Measurements from ENCODE around the gene PARK7. TPM values are rescaled to one million over a fixed set of nuclear protein-coding genes. Genes with fewer than 3 reads are reported as not detected.

PARK7 gene
- total RNA-seq, 1 experiment from 2014 or later = 297 TPM

DNA sequence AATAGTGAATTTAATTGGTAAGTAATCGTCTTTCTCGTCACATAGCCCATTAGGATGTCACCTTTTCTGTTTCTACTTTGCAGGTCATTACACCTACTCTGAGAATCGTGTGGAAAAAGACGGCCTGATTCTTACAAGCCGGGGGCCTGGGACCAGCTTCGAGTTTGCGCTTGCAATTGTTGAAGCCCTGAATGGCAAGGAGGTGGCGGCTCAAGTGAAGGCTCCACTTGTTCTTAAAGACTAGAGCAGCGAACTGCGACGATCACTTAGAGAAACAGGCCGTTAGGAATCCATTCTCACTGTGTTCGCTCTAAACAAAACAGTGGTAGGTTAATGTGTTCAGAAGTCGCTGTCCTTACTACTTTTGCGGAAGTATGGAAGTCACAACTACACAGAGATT lies 23.3 kb downstream of the PARK7 start:
- no peak for DNase-seq (ENCODE audit: low read depth)

- DNase-seq (ENCODE audit: low read depth) = no peak
These were observed 24.5 kb downstream of the PARK7 start for GRCh38 chr1:7985851-7986612.

- no peak for DNase-seq (ENCODE audit: low read depth)
These were observed 26.0 kb downstream of the PARK7 start for GRCh38 chr1:7987528-7987927.

- DNase-seq (ENCODE audit: low read depth) = peak; percentile 83
These were observed 27.1 kb downstream of the PARK7 start for GRCh38 chr1:7988576-7988975.

GRCh38 chr1:7989762-7990428 lies 28.4 kb downstream of the PARK7 start:
- DNase-seq (ENCODE audit: low read depth) = no peak

DNA sequence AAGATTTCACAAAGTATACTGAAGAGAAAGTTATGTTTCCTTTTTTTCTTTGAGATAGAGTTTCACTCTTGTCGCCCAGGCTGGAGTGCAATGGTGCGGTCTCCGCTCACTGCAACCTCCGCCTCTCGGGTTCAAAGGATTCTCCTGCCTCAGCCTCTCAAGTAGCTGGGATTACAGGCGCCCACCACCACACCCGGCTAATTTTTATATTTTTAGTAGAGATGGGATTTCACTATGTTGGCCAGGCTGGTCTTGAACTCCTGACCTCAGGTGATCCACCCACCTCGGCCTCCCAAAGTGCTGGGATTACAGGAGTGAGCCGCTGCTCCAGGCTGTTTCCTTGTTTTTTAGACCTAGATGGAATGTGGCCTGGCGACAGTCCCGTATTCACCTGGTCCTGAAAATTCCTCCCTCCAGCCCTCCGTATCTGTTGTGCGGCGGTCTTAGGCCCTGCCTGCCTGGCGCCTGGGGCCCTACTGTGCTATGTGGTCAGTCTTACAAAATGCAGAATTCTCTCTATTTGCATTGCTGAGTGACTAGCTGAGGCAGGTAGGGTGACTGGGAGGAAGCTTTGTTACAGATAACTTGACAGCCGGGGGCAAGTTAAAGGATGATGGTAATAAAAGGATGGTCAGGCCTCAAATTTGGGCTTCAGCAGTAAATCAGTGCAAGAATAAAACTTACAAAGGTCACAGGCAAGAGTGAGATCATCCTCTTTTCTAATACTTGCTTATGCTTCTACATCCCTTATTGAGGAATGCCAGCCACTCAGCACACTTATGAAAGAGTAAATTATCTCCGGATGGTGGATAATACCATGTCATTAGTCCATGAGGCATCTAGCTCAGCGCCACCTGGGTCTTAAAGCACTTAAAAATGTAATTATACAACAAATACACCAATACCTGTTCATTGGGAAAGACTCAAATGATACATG lies 30.3 kb downstream of the PARK7 start:
- DNase-seq (ENCODE audit: low read depth) = no peak

DNA sequence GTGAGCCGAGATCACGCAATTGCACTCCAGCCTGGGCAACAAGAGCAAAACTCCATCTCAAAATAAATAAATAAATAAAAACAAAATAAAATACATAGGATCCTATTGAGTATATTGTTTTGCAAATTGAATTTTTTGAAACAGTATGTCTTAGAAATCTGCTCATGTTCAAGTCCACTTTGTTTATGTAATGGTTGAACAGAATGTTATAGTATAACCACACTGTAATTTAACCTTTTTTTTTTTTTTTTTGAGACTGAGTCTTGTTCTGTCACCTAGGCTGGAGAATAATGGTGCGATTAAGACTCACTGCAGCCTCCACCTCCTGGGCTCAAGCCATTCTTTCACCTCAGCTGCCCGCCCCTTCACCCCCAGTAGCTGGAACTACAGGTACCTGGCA lies 31.4 kb downstream of the PARK7 start:
- no peak for DNase-seq (ENCODE audit: low read depth)

GRCh38 chr1:7993593-7994479 lies 32.3 kb downstream of the PARK7 start:
- DNase-seq (ENCODE audit: low read depth) = peak; percentile 88

DNA sequence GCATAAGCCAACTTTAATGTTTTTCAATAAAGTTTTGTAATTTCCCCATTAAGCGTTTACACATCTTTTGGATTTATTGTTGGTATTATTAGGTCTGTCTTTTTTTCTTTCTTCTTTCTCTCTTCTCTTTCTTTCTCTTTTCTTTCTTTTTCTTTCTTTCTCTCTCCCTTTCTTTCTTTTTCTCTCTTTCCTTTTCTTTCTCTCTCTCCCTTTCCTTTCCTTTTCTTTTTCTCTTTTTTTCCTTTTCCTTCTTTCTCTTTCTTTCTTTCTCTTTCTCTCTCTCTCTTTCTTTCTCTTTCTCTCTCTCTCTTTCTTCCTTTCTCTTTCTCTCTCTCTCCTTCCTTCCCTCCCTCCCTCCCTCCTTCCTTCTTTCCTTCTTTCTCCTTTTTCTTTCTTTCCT lies 33.3 kb downstream of the PARK7 start:
- DNase-seq (ENCODE audit: low read depth) = no peak

- DNase-seq (ENCODE audit: low read depth) = no peak
These were observed 33.9 kb downstream of the PARK7 start for GRCh38 chr1:7995437-7995836.

GRCh38 chr1:8002329-8002910 lies 40.9 kb downstream of the PARK7 start:
- no peak for DNase-seq (ENCODE audit: low read depth)

GRCh38 chr1:8002921-8003320 lies 41.4 kb downstream of the PARK7 start:
- no peak for DNase-seq (ENCODE audit: low read depth)

DNA sequence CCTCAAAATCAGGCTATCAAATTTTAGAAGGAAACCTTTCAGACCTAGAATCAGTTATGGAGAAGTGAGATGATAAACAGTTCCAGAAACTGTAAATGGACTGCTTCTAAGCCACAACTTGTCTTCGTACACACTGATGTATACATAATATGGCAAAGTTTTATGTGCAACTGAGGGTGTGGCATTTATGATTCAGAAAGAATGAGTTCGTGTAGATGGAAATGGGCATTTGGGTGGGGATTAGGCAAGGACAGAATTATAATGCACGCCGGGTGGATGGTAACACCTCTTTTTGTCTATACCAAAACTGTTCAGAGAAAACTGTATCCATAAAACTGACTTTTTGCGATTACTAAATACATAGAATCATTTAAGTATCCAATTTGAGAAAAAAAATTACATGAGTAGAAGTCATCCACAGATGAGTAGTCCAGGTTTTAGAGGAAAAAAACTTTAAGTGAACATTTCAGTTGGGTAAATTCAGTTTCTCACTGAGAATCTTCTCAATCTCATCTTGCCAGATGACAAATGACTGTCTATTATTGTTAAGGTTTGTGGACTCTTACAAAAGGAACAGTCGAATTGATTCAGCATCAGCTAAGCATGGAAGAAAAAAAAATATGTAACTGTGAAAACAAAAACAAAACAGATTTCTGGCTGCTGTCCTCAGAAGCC lies 42.1 kb downstream of the PARK7 start:
- no peak for DNase-seq (ENCODE audit: low read depth)

GRCh38 chr1:8004113-8004802 lies 42.7 kb downstream of the PARK7 start:
- DNase-seq (ENCODE audit: low read depth) = no peak

DNA sequence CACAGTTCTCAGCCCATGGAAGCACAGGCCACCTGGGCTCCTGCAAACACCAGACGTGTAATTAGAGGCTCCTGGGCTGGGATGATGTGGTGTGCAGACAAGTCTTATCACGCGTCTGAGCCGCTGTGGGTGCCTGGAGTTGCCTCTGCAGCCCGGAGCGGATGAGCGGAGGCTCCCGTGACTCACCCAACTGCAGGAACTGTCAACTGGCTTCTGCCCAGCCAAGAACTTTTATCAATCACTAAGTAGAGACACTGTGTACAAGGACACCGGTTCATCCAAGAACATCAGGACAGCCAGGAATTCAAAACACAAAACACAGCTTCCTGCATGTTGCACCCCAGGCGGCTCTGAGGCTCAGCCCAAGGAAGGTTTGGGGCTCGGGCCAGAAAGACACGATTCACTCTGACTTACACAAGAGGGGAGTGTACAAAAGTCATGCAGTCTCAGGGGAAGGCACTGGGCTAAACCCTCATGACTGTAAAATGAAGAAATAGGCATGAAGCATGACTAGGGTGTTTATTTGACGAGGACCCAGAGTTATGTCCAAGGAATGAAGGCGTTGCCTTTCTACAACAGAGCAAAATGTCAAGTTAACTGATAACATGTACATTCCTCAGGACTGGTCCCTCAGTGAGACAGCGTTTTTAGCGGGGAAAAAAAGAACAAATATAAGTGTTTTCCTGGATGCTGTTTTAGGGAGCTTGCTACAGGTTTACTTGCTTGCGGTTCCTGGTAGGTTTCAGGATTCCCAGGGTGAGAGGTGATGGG lies 43.5 kb downstream of the PARK7 start:
- peak; percentile 90 for DNase-seq (ENCODE audit: low read depth)

GRCh38 chr1:8006037-8006963 lies 44.8 kb downstream of the PARK7 start:
- DNase-seq (ENCODE audit: low read depth) = no peak

DNA sequence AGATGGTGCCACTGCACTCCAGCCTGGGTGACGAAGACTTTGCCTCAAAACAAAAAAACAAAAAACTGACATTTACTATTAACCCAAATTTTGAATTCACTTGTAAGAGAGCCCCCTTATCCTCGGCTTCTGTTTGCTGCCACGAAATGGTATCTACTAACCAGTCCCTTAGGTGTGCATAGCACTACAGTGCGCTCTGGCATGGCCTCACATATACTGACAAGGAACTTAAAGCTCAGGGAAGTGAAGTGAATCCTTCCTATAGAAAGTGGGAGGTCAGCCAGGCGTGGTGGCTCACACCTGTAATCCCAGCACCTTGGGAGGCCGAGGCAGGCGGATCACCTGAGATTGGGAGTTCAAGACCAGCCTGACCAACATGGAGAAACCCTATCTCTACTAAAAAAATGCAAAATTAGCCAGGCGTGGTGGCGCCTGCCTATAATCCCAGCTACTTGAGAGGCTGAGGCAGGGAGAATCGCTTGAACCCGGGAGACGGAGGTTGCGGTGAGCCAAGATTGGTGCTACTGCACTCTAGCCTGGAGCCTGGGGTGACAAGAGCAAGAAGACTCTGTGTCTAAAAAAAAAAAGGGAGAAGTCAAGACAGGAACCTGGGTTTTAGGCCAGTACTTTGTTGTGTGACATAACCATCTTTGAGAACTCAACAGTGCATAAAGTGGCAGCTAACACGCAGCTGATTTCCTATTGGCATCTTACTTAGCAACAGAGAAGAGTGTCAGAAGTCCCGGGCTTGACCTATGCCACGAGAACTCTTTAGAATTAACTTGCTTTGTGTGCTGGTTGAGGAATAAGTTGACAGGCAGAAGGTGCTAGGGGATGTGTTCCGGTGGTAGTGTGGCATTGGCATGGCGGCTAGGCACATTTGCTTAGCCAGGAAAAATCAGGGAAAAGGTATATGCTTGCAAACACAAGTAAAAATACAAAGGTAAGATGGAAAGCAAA lies 47.8 kb downstream of the PARK7 start:
- DNase-seq (ENCODE audit: low read depth) = no peak

All from M059J (cell line).